HepG2 (cell line): ENCODE data around the gene EHD1. TPM values are rescaled to one million over a fixed set of nuclear protein-coding genes. Genes with fewer than 3 reads are reported as not detected.

ENCODE experiments used
- ATAC-seq: fragments of 200-7000 bp; cut with Tn5 transposase; 3 replicates; pipeline ENCODE4 v1.9.1; 2020; ENCODE audit warnings: mild to moderate bottlenecking, moderate library complexity
- BruUV-seq: library from RNA; stranded (reverse); fragments of 400-500 nt; replicated peaks from 2 replicates; lab custom pipeline; 2021; lab: Mats Ljungman, UMichigan
- CTCF ChIA-PET: fragments of 300-600 bp; formaldehyde crosslinking; extraction: SDS; loops from one replicate; lab custom pipeline; 2021; ENCODE audit warnings: low total read pairs, inconsistent platforms, low intra/inter-chr PET ratio; lab: Yijun Ruan, JAX
- POLR2A ChIA-PET: fragments of 350-600 bp; sonication (Branson Sonifier 250); formaldehyde crosslinking; loops from one replicate; lab custom pipeline; 2020; ENCODE audit warnings: antibody characterized with exemption, inconsistent platforms; lab: Yijun Ruan, JAX
- DNase-seq: peaks from one replicate; pipeline ENCODE4 v3.0.0-alpha.2; 2015; ENCODE audit warnings: low spot score
- FAIRE-seq: peaks from 3 replicates; lab custom pipeline; 2011; peaks lifted over from hg19 to GRCh38; lab: Jason Lieb, UNC
- H2AFZ ChIP-seq: one replicate; pipeline ENCODE4 v1.6.1; 2011; ENCODE audit warnings: low read length, inconsistent platforms
- H3K27ac ChIP-seq: fragments of 300-600 bp; 3 replicates; pipeline ENCODE4 v1.8.0; 2011; ENCODE audit warnings: mixed run types, mild to moderate bottlenecking, mixed read lengths, low read length, inconsistent platforms; ENCODE audit not compliant: insufficient read depth; ENCODE audit errors: extremely low read length
- H3K27me3 ChIP-seq, 2 experiments: fragments of 200-600 bp in 1 of 2; 2 replicates in 1 of 2; 3 replicates in 1 of 2; pipeline versions ENCODE4 v1.6.0 to v1.8.0; 2011; ENCODE audit warnings: low read length in 2 of 2, mild to moderate bottlenecking in 2 of 2, moderate library complexity in 2 of 2, inconsistent platforms in 1 of 2; ENCODE audit not compliant: insufficient read depth in 2 of 2, control insufficient read depth in 1 of 2
- H3K36me3 ChIP-seq, 2 experiments: fragments of 200-600 bp in 1 of 2; replicated peaks in 1 of 2; 2 replicates in 1 of 2; 3 replicates in 1 of 2; pipeline versions ENCODE4 v1.5.1 to v1.8.0; 2011; ENCODE audit warnings: low read length in 2 of 2, inconsistent platforms in 1 of 2; ENCODE audit not compliant: insufficient read depth in 2 of 2, control insufficient read depth in 1 of 2
- H3K4me1 ChIP-seq: 2 replicates; pipeline ENCODE4 v1.5.1; 2012; ENCODE audit warnings: low read length, inconsistent platforms; ENCODE audit not compliant: insufficient read depth
- H3K4me2 ChIP-seq: 2 replicates; pipeline ENCODE4 v1.6.0; 2011; ENCODE audit warnings: low read depth, low read length, inconsistent platforms
- H3K4me3 ChIP-seq, 3 experiments: fragments of 200-600 bp in 1 of 3; sonication (generic), shearing (Covaris generic) in 1 of 3; replicated peaks in 1 of 3; 2 replicates each; pipeline ENCODE4 v1.5.1; 2011 to 2016; ENCODE audit warnings: low read length in 3 of 3, inconsistent platforms in 2 of 3, low read depth in 2 of 3, mild to moderate bottlenecking in 2 of 3, control low read depth in 1 of 3, mixed read lengths in 1 of 3; ENCODE audit not compliant: insufficient read depth in 1 of 3
- H3K79me2 ChIP-seq: one replicate; pipeline ENCODE4 v1.6.1; 2011; ENCODE audit warnings: low read length, inconsistent platforms; ENCODE audit not compliant: insufficient read depth
- H3K9ac ChIP-seq: 2 replicates; pipeline ENCODE4 v1.6.0; 2011; ENCODE audit warnings: mild to moderate bottlenecking, low read depth, low read length, inconsistent platforms; ENCODE audit not compliant: insufficient read depth
- H3K9me3 ChIP-seq: 2 replicates; pipeline ENCODE4 v1.5.1; 2012; ENCODE audit warnings: mild to moderate bottlenecking, low read length
- H4K20me1 ChIP-seq: 2 replicates; pipeline ENCODE4 v1.6.0; 2011; ENCODE audit warnings: inconsistent platforms, mild to moderate bottlenecking, low read length, moderate library complexity; ENCODE audit not compliant: insufficient read depth
- CREB1 ChIP-seq, 2 experiments: fragments of 450-650 bp in 1 of 2; IDR thresholded peaks; 2 replicates each; pipeline ENCODE4 v1.6.1; 2016 to 2017; ENCODE audit warnings: control low read depth in 1 of 2, mild to moderate bottlenecking in 1 of 2, missing compliant biosample characterization in 1 of 2, missing genetic modification characterization in 1 of 2
- GLMP ChIP-seq: sonication (generic); formaldehyde crosslinking; IDR thresholded peaks from 2 replicates; pipeline ENCODE4 v1.9.0; 2021; ENCODE audit warnings: missing genetic modification reagents, mild to moderate bottlenecking, borderline replicate concordance
- HOXA5 ChIP-seq: sonication (generic); formaldehyde crosslinking; IDR thresholded peaks from 2 replicates; pipeline ENCODE4 v1.4.0; 2020; ENCODE audit warnings: missing genetic modification reagents
- KDM6A ChIP-seq: IDR thresholded peaks from 2 replicates; pipeline ENCODE4 v1.6.1; 2016; ENCODE audit warnings: low read depth
- MLX ChIP-seq: IDR thresholded peaks from 2 replicates; pipeline ENCODE4 v1.6.1; 2016
- PHF21A ChIP-seq: sonication (generic); formaldehyde crosslinking; IDR thresholded peaks from 2 replicates; pipeline ENCODE4 v1.5.0; 2020; ENCODE audit warnings: mild to moderate bottlenecking, missing genetic modification reagents
- TFAP4 ChIP-seq: sonication (generic); IDR thresholded peaks from 2 replicates; pipeline ENCODE4 v1.6.1; 2016; ENCODE audit warnings: low read depth, borderline replicate concordance
- ZNF260 ChIP-seq: sonication (generic); formaldehyde crosslinking; IDR thresholded peaks from 2 replicates; pipeline ENCODE4 v1.4.0; 2020; ENCODE audit warnings: missing genetic modification reagents, low read depth, mild to moderate bottlenecking, borderline replicate concordance
- ZNF451 ChIP-seq: sonication (generic); formaldehyde crosslinking; IDR thresholded peaks from 2 replicates; pipeline ENCODE4 v1.5.0; 2020; ENCODE audit warnings: mild to moderate bottlenecking, missing genetic modification reagents
- ZNF557 ChIP-seq: sonication (generic); formaldehyde crosslinking; IDR thresholded peaks from 2 replicates; pipeline ENCODE4 v1.4.0; 2020; ENCODE audit warnings: missing genetic modification reagents
- ZNF629 ChIP-seq: sonication (generic); formaldehyde crosslinking; conservative IDR thresholded peaks from 2 replicates; pipeline ENCODE4 v1.5.0; 2020; ENCODE audit warnings: missing genetic modification reagents
- ZNF878 ChIP-seq: sonication (generic); formaldehyde crosslinking; IDR thresholded peaks from 2 replicates; pipeline ENCODE4 v1.8.1; 2023; ENCODE audit warnings: mild to moderate bottlenecking, missing genetic modification reagents, moderate library complexity
- WGBS: methylation state at CpG from one replicate; pipeline ENCODE4 v1.1.6; 2017; ENCODE audit warnings: low lambda C conversion rate; 5-methylcytosine and 5-hydroxymethylcytosine counted together
- in situ Hi-C: cut with HindIII; loops from 2 replicates; pipeline ENCODE4 v1.10.0; 2017; ENCODE audit warnings: low pct_unique_long_range_greater_than_20kb; ENCODE audit not compliant: extremely low pct_ligation_motif_present
- intact Hi-C: fragments of 100-400 bp; cut with micrococcal nuclease; formaldehyde crosslinking; loops from one replicate; pipeline ENCODE4 v1.10.0; 2022; ENCODE audit not compliant: unreplicated experiment
- polyA plus RNA-seq, 8 experiments: library from polyadenylated mRNA; depleted of rRNA in 3 of 8; stranded (reverse) in 7 of 8; unstranded in 1 of 8; fragments of >200 nt; fragmentation: Illumina TruSeq in 4 of 8; extraction: Trizol in 4 of 8; gene quantifications; 2 replicates each; pipeline versions ENCODE4 v1.2.1 to v1.2.3, GENCODE V29; 2011 to 2016; ENCODE audit warnings: low read depth in 4 of 8, missing spikeins in 1 of 8, mixed read lengths in 1 of 8; ENCODE audit not compliant: insufficient read depth in 1 of 8
- total RNA-seq, 5 experiments: library from RNA; depleted of rRNA; stranded (reverse); fragments of >200 nt; fragmentation: Illumina TruSeq; extraction: Trizol; gene quantifications; 2 replicates each; pipeline ENCODE4 v1.2.3, GENCODE V29; 2016; ENCODE audit warnings: low read depth in 1 of 5

Gene EHD1
- total and polyA plus RNA-seq, 2 of the 13 experiments (the other 11 are each of a cell fraction or from before 2014, with no cell fraction given), result 23.6 to 26.6 TPM

GRCh38 chr11:64839887-64840782 is 38.3 kb downstream of the EHD1 start:
- in situ Hi-C loops, result loop anchor here (5.0 kb wide), 1 partner anchor 38 kb away; the partner anchor contains the start of gene MAP4K2
- CTCF ChIA-PET, result no interaction called here
- H3K4me3 ChIP-seq, result no peak overlapping the region
- no TSS peak for BruUV-seq
- H3K27me3 ChIP-seq, result no peaks in the 10 kb centered on the region; a peak in 2 of 5 replicates
- intact Hi-C loops, result loop anchor here (10.0 kb wide), 1 partner anchor 55 kb away; no protein-coding TSS in a partner anchor
- peaks cover 29% of the 10 kb centered on the region for H3K4me1 ChIP-seq
- no peak for DNase-seq
- 94% methylated on average over 15 of the region's 24 CpGs for WGBS
- no peaks in the 10 kb centered on the region for H3K36me3 ChIP-seq
- no peak for FAIRE-seq
- TF ChIP-seq ZNF629 (CRISPR knock-in tag) (no peak), ZNF878 (CRISPR knock-in tag) (no peak), TFAP4 (no peak)
- TF ChIP-seq, all 625 proteins: peak for 0
- H3K9me3 ChIP-seq, result no peaks in the 10 kb centered on the region
- H2AFZ ChIP-seq, result no peak overlapping the region
- ATAC-seq, result no peak
- H3K4me2 ChIP-seq, result no peak overlapping the region
- POLR2A ChIA-PET, result no interaction called here
- no peaks in the 10 kb centered on the region for H4K20me1 ChIP-seq
- no peak overlapping the region for H3K27ac ChIP-seq
- H3K79me2 ChIP-seq, result no peaks in the 10 kb centered on the region
- no peak overlapping the region for H3K9ac ChIP-seq

- Histone ChIP-seq H3K27me3 (no peaks in the 10 kb centered on the region; a peak in 2 of 5 replicates), H3K4me3 (no peak overlapping the region), H3K4me2 (no peak overlapping the region), H3K4me1 (peaks cover 26% of the 10 kb centered on the region), H3K79me2 (no peaks in the 10 kb centered on the region), H3K36me3 (no peaks in the 10 kb centered on the region), H3K9ac (no peak overlapping the region), H4K20me1 (no peaks in the 10 kb centered on the region), H3K27ac (no peak overlapping the region), H2AFZ (no peak overlapping the region), H3K9me3 (no peaks in the 10 kb centered on the region)
- TF ChIP-seq MLX (CRISPR knock-in tag) (no peak), GLMP (CRISPR knock-in tag) (no peak), ZNF451 (CRISPR knock-in tag) (no peak), KDM6A (no peak), ZNF557 (no peak), ZNF260 (CRISPR knock-in tag) (no peak), CREB1 (IDR thresholded peaks at IDR 0.05) (no peak), CREB1 (CRISPR knock-in tag; IDR thresholded peaks at IDR 0.05) (no peak), PHF21A (CRISPR knock-in tag) (no peak), HOXA5 (no peak)
- FAIRE-seq, result no peak
- intact Hi-C loops, result no loop called here
- POLR2A ChIA-PET, result no interaction called here
- BruUV-seq, result no TSS peak
- in situ Hi-C loops, result no loop called here
- ATAC-seq, result no peak
- WGBS, result 92% methylated on average over 6 of the region's 13 CpGs
- CTCF ChIA-PET, result no interaction called here
- DNase-seq, result no peak
Observed at GRCh38 chr11:64839335-64839734, 39.1 kb downstream of the EHD1 start.
